Inflammatory macrophage (primary cell): ENCODE data around the gene AMZ1.

Experiments
- DNase-seq, 2 donors: peaks; one replicate each; pipeline ENCODE4 v3.0.0-alpha.2; 2020 to 2022

Gene AMZ1

GRCh38 chr7:2754912-2755311 lies 66.9 kb downstream of the AMZ1 start:
- no peak for DNase-seq

DNA sequence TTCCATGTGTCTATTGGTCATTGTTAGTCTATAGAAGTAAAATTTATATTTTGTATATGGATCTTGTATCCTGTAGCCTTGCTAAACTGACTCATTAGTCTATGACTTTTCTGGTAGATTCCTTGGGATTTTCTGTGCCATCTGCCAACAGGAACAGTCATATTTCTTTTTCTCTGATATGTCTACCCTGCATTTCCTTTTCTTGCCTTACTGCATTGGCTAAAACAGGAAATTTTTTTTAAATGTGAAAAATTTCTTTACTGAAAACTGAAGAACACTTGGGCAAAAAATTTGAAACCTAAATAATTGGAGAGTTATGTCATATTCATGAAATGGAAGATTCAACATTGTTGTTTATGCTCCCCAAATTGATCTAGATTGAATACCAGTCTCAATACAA lies 67.5 kb downstream of the AMZ1 start:
- no peak for DNase-seq

DNA sequence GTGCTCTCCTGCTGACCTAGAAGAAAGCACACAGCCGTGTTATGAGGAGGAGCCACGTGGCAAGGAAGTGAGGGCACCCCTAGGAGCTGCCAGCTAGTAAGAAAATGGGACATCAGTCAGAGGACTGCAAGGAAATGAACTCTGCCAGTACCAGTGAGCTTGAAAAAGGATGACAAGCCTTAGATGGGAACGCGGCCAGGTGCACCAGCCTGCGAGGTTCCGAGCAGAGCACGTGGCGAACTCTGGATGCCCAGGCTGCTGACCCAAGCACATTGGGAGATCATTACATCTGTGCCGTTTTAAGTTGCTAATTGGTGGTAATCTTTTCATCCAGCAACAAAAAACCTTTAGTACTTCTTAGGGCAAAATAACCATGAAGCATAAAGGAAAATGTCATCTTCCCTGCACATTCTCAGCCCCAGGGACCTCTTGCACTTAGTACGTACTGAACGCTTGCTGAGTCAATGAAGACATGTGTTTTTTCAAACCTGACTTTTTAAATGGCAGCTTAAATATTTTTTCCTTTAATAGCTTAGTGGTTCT lies 69.4 kb downstream of the AMZ1 start:
- no peak for DNase-seq

DNA sequence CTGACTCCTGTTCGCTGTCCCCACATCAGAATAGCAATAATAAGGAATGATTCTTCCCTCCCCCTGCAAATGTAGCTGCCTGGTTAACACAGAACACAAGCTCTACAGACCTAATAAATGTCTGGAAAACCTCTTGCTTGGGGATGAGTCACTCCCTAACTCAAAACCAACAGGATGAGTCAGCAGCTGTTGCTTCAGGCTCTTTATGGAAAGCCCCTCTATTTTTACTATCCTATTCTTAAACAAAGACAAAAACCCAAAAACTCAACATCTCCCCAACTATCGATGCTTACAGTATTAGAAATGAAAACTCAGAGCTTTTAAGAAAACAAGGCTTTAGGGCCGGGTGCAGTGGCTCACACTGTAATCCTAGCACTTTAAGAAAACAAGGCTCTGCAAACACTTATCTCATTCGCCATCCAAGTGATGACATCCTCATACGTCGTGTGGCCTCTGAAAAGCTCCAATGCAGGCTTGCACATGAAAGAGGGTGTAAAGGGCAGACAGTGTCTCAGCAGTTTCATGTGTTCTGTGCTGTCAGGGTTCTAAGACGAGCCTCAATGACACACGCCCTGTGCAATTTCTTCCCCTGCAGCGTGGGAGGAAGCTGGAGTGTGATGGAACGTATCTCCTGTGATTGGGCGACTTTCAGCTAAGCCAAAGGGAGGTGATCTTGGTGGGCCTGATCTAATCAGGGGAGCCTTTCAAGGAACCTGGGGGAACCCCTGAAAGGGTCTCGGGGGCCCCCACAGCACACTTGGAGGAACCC lies 70.1 kb downstream of the AMZ1 start:
- peak; percentile 96 to 97 for DNase-seq

DNA sequence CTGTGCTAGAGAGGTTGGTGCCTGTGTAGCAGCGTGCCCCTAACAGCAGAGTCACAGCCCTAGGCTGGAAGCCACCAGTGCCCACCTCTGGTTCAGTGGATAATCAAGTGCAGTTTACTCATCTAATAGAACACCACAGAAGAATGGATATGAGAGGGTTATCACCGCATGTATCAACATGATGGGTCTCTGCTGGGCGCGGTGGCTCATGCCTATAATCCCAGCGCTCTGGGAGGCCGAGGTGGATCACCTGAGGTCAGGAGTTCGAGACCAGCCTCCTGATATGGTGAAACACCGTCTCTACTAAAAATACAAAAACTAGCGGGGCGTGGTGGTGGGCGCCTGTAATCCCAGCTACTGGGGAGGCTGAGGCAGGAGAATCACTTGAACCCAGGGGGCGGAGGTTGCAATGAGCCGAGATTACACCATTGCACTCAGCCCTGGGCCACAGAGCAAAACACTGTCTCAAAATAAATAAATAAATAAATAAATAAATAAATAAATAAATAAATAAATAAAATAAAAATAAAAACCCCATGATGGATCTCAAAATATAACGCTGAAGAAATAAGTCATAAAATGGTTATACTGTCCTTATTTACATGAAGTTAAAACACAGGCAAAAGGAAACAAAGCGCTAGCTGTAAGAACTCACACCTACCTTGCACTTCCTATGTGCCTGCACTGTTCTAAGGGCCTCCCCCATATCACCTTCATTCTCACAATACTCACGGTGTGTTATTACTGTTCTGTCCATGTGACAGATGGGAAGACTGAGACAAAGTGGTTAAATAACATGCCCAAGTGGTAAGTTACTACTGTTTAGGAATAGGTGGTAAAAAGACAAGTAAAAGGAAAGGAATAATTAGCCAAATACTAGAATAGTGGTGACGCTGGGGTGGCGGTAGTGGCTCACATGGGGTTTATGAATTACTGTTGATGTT lies 70.9 kb downstream of the AMZ1 start:
- no peak for DNase-seq

DNA sequence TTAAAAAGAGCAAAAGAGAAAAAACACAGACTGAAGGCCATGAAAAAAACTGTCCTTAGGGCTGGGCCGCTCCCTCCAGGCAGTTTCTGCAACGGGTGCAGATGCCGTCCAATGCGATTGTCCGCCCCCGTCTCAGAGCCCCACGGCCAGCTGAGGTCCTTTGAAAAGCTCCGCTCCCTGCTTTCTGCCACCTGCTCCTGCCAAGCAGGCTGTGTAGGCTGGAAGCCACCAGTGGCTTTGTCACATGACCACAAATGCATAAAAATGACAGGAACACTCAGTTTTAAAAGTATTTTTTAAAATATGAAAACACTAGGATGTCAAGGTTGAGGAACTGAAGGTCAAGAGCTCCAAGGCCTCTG lies 71.7 kb downstream of the AMZ1 start:
- peak in 1 of 2 donors; percentile 42 for DNase-seq

DNA sequence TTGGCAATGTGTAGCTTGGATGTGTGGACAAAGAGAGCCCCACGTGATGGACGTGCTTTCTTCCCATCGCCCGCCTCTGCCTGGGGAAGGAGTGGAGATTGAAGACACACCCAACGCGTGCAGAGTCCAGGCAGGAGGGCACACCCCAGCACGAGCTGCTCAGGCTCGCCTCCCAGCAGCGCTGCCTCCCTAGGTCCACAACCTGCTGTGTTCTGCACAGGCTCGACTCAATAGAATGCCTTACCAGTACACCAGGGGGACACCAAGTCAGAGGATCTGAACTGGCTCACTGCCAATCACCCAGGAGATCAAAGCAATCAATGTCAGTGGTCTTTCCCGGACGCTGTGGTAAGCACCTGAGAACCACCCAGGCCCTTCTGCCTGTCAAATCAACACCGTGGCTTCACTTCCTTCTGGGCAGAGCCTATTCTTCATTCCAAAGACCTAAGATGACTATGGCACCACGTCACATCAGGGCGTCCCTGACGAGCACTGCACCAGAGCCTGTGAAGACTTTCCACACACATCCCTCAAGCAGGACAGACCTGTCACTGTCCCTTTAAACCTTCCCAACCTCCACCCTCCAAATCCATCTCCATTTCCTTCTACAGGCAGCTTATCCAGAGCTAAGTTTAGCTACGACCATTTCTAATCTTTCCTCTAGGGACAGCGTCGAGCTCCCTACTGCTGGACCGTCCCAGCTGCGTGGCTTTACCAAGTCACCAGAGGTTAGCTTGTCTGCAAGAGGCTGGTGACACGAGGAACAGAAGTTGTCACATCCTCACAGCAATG lies 72.3 kb downstream of the AMZ1 start:
- peak; percentile 74 to 78 for DNase-seq

DNA sequence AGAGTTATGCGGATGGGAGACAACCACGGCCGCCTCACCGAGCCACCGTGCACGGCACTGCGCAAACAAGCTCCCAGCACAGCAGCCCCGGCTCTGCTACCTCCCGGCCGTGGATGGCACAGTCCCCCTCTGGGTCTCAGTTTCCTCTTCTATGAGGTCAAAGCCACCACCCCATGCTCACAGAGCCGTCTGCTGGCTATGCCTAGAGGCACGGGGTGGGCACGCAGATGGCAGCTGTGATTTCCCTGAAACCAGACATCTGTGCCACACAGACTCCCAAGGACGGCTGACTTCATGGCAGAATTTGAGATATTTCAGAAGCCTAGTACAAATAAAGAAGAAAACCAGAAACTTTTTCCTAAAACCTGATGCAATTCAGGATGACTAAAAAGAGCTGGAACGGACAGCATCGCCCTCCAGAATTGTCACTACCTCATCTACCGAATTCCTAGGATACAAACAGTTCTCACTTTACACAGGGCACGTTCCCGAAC lies 73.2 kb downstream of the AMZ1 start:
- no peak for DNase-seq

- no peak for DNase-seq
Observed at GRCh38 chr7:2761801-2762497, 73.9 kb downstream of the AMZ1 start.

- no peak for DNase-seq
Observed at GRCh38 chr7:2763597-2763996, 75.6 kb downstream of the AMZ1 start.

GRCh38 chr7:2764621-2765020 lies 76.6 kb downstream of the AMZ1 start:
- no peak for DNase-seq
